ENCODE results near the gene ELOVL5.

DNA sequence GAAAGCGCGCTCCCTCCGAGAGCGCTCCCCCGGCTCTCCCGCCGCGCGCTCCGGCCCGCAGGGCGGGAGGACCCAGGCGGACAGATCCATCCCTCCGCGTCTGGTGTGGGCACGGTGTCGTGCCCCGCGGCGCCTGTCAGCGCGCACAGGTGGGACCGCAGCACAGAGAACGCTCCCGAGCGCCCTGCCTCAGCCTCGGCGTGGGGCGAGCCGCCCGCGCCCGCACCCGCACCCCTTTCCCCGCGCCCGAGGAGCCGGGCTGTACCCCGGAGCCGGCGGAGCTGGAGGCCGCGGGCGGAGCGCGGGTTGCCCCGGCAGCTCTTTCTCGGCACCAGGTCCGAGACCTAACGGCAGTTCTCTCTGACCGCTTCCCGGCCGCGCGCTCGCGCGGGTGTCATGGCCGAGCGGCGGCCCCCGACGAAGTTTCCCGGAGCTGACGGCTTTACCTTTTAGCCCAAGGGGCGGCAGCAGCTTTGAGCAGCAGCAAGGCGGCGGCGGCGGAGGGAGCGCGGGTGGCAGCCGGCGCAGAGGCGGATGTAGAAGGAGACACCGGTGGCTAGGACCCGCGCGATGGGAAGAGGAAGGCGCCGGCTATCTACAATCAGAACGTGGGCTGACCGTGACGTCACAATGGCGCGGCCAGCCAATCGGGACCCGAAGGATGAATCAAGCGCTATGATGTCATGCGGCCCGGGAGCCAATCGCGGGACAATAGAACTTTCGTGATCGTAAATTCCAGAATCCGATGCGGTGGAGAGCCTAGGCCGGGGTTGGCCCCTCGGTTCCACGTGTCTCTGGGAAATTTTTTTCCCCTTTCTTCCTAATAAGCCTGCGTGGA lies at the start of gene ELOVL5:
- TF ChIP-seq, protein P1, sequence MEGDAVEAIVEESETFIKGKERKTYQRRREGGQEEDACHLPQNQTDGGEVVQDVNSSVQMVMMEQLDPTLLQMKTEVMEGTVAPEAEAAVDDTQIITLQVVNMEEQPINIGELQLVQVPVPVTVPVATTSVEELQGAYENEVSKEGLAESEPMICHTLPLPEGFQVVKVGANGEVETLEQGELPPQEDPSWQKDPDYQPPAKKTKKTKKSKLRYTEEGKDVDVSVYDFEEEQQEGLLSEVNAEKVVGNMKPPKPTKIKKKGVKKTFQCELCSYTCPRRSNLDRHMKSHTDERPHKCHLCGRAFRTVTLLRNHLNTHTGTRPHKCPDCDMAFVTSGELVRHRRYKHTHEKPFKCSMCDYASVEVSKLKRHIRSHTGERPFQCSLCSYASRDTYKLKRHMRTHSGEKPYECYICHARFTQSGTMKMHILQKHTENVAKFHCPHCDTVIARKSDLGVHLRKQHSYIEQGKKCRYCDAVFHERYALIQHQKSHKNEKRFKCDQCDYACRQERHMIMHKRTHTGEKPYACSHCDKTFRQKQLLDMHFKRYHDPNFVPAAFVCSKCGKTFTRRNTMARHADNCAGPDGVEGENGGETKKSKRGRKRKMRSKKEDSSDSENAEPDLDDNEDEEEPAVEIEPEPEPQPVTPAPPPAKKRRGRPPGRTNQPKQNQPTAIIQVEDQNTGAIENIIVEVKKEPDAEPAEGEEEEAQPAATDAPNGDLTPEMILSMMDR (IDR thresholded peaks at IDR 0.05; ENCODE audit: low read depth, low read length, missing input control) = no peak
- TF ChIP-seq REST (IDR thresholded peaks at IDR 0.05) (peak; percentile 89), FOXA1 (IDR thresholded peaks at IDR 0.05) (no peak), YY1 (IDR thresholded peaks at IDR 0.05) (peak; percentile 75), ZBTB33 (IDR thresholded peaks at IDR 0.05) (no peak)
- TF ChIP-seq, protein P2, sequence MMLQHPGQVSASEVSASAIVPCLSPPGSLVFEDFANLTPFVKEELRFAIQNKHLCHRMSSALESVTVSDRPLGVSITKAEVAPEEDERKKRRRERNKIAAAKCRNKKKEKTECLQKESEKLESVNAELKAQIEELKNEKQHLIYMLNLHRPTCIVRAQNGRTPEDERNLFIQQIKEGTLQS (IDR thresholded peaks at IDR 0.05) = no peak
